Right lobe of liver (tissue), 6 donors: ENCODE results near the gene DNAL1. TPM values are rescaled to one million over a fixed set of nuclear protein-coding genes. Genes with fewer than 3 reads are reported as not detected.

Experiments used
- ATAC-seq, 4 donors: fragments of 200-7000 bp; cut with Tn5 transposase; one replicate each; pipeline ENCODE4 v1.9.1; 2020; ENCODE audit warnings: mild to moderate bottlenecking in 4 of 4, moderate library complexity in 4 of 4
- DNase-seq, 3 donors: peaks; one replicate each; pipeline ENCODE4 v3.0.0-alpha.2; 2020
- H3K27ac ChIP-seq, 3 donors: fragments of 200-600 bp; one replicate each; pipeline ENCODE4 v1.8.0; 2022
- H3K27me3 ChIP-seq, 2 donors: fragments of 200-600 bp; one replicate each; pipeline ENCODE4 v1.8.0; 2022
- H3K36me3 ChIP-seq, 4 donors: fragments of 200-600 bp; sonication (generic) in 1 of 4; one replicate each; pipeline versions ENCODE4 v1.5.1 to v1.8.0; 2017 to 2022; ENCODE audit warnings: control low read depth in 1 of 4
- H3K4me1 ChIP-seq, 4 donors: fragments of 200-600 bp; sonication (generic) in 1 of 4; one replicate each; pipeline versions ENCODE4 v1.5.1 to v1.8.0; 2017 to 2022; ENCODE audit warnings: control low read depth in 1 of 4
- H3K4me3 ChIP-seq, 3 donors: fragments of 200-600 bp; one replicate each; pipeline ENCODE4 v1.8.0; 2022
- H3K9me3 ChIP-seq, 4 donors: fragments of 200-600 bp; sonication (generic) in 1 of 4; one replicate each; pipeline versions ENCODE4 v1.5.1 to v1.8.0; 2017 to 2022; ENCODE audit warnings: control low read depth in 1 of 4
- CTCF ChIP-seq, 4 donors: fragments of 200-600 bp in 3 of 4; fragments of 450-650 bp in 1 of 4; IDR thresholded peaks; one replicate each; pipeline versions ENCODE4 v1.5.1 to v1.8.0; 2016 to 2022; ENCODE audit warnings: antibody characterized with exemption in 4 of 4, mild to moderate bottlenecking in 2 of 4
- POLR2A ChIP-seq: fragments of 450-650 bp; IDR thresholded peaks from one replicate; pipeline ENCODE4 v1.6.1; 2017; ENCODE audit warnings: antibody characterized with exemption, mild to moderate bottlenecking
- WGBS: methylation state at CpG from one replicate; pipeline ENCODE4 v1.1.6; 2018; ENCODE audit warnings: low coverage, low lambda C conversion rate; ENCODE audit not compliant: insufficient coverage; ENCODE audit errors: missing lambda C conversion rate; 5-methylcytosine and 5-hydroxymethylcytosine counted together
- intact Hi-C, 2 donors: fragments of 100-400 bp; cut with DNase I; formaldehyde crosslinking; loops; one replicate each; pipeline versions ENCODE4 v1.11.2 to v1.14.1; 2022
- total RNA-seq, 6 experiments: library from RNA; depleted of rRNA in 2 of 6; stranded (reverse); fragments of >200 nt in 2 of 6; fragmentation: NEBNext Ultra II Directional in 3 of 6; extraction: Animal tissue kit (Norgen Biotek cat#: 25700) in 3 of 6; gene quantifications; one replicate each; pipeline versions ENCODE4 v1.1.0 to v1.2.4, GENCODE V29; 2016 to 2023
- donor health status: DM: no; HTN: yes; CAD: no.
- donor health status: DM: no; HTN: no; CAD: no.
- donor health status: DM: no; HTN: no; CAD: no.
- donor health status: DM: no; HTN: yes; CAD: no.
- donor health status: DM: no; HTN: yes; CAD: no.

Gene DNAL1
- total RNA-seq, 6 experiments from 2014 or later, result 2.7 to 5.7 (median 3.2) TPM

- TF ChIP-seq POLR2A, result no peak
- TF ChIP-seq CTCF (IDR thresholded peaks at IDR 0.05), result no peak
- 16% methylated on average over 13 of the region's 21 CpGs for WGBS
- intact Hi-C loops, result loop anchor here in 1 of 2 donors (10.0 kb wide), 1 partner anchor 79 kb away; no protein-coding TSS in a partner anchor
- ATAC-seq, result no peak
- peak overlapping the region; percentile 30 to 76 (median 72) for H3K27ac ChIP-seq
- no peaks in the 10 kb centered on the region for H3K27me3 ChIP-seq
- H3K9me3 ChIP-seq, result no peaks in the 10 kb centered on the region
- peaks cover 0 to 7% (median 0%) of the 10 kb centered on the region in 4 donors for H3K4me1 ChIP-seq
- peak overlapping the region; percentile 65 to 80 (median 78) for H3K4me3 ChIP-seq
- DNase-seq, result no peak
- H3K36me3 ChIP-seq, result peaks cover 0 to 12% (median 8%) of the 10 kb centered on the region in 4 donors
These were observed 68.5 kb downstream of the DNAL1 start for GRCh38 chr14:73713206-73713802.

GRCh38 chr14:73713803-73714655 is 69.2 kb downstream of the DNAL1 start, which contains the start of gene PNMA1:
Gene PNMA1, minus strand, starts transcription at chr14:73714384. Its CDS starts 745 bp downstream, at chr14:73713639.
- WGBS, result under 1% methylated on average over 26 of the region's 113 CpGs
- TF ChIP-seq POLR2A (peak; percentile 73), CTCF (IDR thresholded peaks at IDR 0.05) (no peak)
- Histone ChIP-seq H3K4me1 (peaks cover 0 to 7% (median 0%) of the 10 kb centered on the region in 4 donors), H3K4me3 (peak within 1 kb of the TSS; percentile 65 to 80 (median 78)), H3K27me3 (no peaks in the 10 kb centered on the region), H3K27ac (peak within 1 kb of the TSS; percentile 30 to 76 (median 72)), H3K36me3 (peaks cover 0 to 20% (median 12%) of the 10 kb centered on the region in 4 donors), H3K9me3 (no peaks in the 10 kb centered on the region)
- peak; percentile 88 to 93 (median 90) for DNase-seq
- peak; percentile 88 to 94 (median 90) for ATAC-seq
- intact Hi-C loops, result loop anchor here in 1 of 2 donors (10.0 kb wide), 1 partner anchor 79 kb away; no protein-coding TSS in a partner anchor

- DNase-seq, result no peak
- no peak for TF ChIP-seq POLR2A
- no peak for TF ChIP-seq CTCF (IDR thresholded peaks at IDR 0.05)
- 60% methylated on average over 7 of the region's 7 CpGs for WGBS
- Histone ChIP-seq H3K9me3 (no peaks in the 10 kb centered on the region), H3K4me3 (peak overlapping the region; percentile 65 to 80 (median 78)), H3K36me3 (peaks cover 4 to 26% (median 15%) of the 10 kb centered on the region in 4 donors), H3K4me1 (peaks cover 0 to 9% (median 0%) of the 10 kb centered on the region in 4 donors), H3K27me3 (no peaks in the 10 kb centered on the region), H3K27ac (no peak overlapping the region)
- no peak for ATAC-seq
- intact Hi-C loops, result loop anchor here in 1 of 2 donors (10.0 kb wide), 1 partner anchor 80 kb away; no protein-coding TSS in a partner anchor
These were observed 69.9 kb downstream of the DNAL1 start for GRCh38 chr14:73714656-73715081.

- Histone ChIP-seq H3K27ac (no peak overlapping the region), H3K27me3 (no peaks in the 10 kb centered on the region), H3K4me3 (no peak overlapping the region), H3K9me3 (no peaks in the 10 kb centered on the region), H3K36me3 (peaks cover 4 to 31% (median 18%) of the 10 kb centered on the region in 4 donors), H3K4me1 (peaks cover 0 to 19% (median 0%) of the 10 kb centered on the region in 4 donors)
- WGBS, result 89% methylated on average over 3 of the region's 4 CpGs
- DNase-seq (no peak), ATAC-seq (no peak)
- TF ChIP-seq CTCF (IDR thresholded peaks at IDR 0.05) (no peak), POLR2A (no peak)
- intact Hi-C loops, result loop anchor here in 1 of 2 donors (10.0 kb wide), 1 partner anchor 81 kb away; no protein-coding TSS in a partner anchor
These were observed 70.9 kb downstream of the DNAL1 start for GRCh38 chr14:73715707-73716106.
